ENCODE data around the gene DCN. TPM values are rescaled to one million over a fixed set of nuclear protein-coding genes. Genes with fewer than 3 reads are reported as not detected.
A peak's percentile ranks its signal among the peaks of the same experiment; 100 is the strongest.

Gene DCN
- total RNA-seq, 4 donors from 2014 or later: 753 to 2,728 (median 2,146) TPM

- no peak for DNase-seq (ENCODE audit: low spot score)
- ATAC-seq (ENCODE audit: low FRiP score): no peak
- TF ChIP-seq, protein P1, sequence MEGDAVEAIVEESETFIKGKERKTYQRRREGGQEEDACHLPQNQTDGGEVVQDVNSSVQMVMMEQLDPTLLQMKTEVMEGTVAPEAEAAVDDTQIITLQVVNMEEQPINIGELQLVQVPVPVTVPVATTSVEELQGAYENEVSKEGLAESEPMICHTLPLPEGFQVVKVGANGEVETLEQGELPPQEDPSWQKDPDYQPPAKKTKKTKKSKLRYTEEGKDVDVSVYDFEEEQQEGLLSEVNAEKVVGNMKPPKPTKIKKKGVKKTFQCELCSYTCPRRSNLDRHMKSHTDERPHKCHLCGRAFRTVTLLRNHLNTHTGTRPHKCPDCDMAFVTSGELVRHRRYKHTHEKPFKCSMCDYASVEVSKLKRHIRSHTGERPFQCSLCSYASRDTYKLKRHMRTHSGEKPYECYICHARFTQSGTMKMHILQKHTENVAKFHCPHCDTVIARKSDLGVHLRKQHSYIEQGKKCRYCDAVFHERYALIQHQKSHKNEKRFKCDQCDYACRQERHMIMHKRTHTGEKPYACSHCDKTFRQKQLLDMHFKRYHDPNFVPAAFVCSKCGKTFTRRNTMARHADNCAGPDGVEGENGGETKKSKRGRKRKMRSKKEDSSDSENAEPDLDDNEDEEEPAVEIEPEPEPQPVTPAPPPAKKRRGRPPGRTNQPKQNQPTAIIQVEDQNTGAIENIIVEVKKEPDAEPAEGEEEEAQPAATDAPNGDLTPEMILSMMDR (IDR thresholded peaks at IDR 0.05): no peak
These were observed 54.9 kb downstream of the DCN start for GRCh38 chr12:91127751-91128150.

- TF ChIP-seq, protein P1 (IDR thresholded peaks at IDR 0.05): no peak
- DNase-seq (ENCODE audit: low spot score) (no peak), ATAC-seq (ENCODE audit: low FRiP score) (no peak)
These were observed 55.3 kb downstream of the DCN start for GRCh38 chr12:91127306-91127705.

DNA sequence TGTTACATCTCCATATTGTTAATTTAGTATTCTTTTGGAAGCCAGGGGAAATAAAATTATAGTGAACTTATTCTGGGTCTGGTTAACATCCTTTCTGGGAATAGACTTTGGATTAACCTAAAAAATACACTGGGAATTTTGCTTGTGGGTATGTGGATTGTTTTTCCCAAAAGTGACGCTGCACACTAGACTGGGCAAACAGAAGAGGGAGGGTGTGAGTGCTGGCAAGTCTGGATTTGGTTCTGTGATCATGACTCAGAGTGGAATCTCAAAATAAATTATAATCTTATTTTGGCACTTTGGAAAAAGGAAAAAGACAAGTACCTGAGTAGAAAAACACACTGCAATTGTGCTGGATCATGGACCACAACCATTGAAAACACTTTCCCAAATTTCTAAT is 56.1 kb downstream of the DCN start:
- DNase-seq (ENCODE audit: low spot score) (no peak), ATAC-seq (ENCODE audit: low FRiP score) (peak; percentile 88)
- TF ChIP-seq, protein P1 (IDR thresholded peaks at IDR 0.05): no peak

- TF ChIP-seq, protein P1 (IDR thresholded peaks at IDR 0.05): no peak
- DNase-seq (ENCODE audit: low spot score) (no peak), ATAC-seq (ENCODE audit: low FRiP score) (no peak)
These were observed 59.2 kb downstream of the DCN start for GRCh38 chr12:91123236-91123916.

DNA sequence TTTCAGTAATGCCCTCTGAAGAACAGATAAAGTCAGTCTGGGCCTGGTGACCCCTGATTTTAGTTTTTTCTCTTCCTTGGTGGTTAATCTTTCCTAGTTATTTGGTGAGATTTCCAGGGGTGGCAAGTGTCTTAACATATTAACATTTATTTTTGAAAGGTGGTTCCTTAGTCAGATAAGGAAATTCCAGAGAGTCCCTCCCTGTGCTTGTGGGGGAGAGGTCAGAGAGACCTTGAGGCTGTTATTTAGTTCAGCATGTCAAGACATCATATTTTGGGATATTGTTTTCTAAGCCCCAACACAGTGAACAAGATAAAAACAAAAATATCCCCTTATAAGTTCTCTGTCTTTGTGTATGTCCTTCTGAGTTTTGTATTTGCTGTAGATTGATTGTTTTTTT is 61.8 kb downstream of the DCN start:
- DNase-seq (ENCODE audit: low spot score): no peak
- TF ChIP-seq, protein P1 (IDR thresholded peaks at IDR 0.05): no peak
- ATAC-seq (ENCODE audit: low FRiP score): no peak

DNA sequence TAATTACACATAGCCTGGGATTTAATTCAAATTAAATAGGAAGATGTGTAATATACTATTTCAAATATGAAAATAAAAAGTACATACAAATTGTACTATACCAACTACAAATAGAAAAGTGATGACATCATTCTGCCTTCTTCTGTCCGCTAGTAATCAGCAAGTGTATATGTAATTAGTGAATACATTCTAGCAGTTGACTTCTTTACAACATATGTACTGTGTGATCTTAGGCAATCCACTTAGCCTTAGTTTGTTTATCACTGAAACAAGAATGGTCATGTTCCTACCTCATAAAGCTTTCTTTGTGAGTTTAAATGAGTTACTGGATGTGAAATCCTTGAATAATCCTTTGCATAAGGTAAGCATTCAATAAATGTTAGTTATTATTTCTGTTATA is 63.5 kb downstream of the DCN start:
- DNase-seq (ENCODE audit: low spot score): no peak
- ATAC-seq (ENCODE audit: low FRiP score): no peak
- TF ChIP-seq, protein P1 (IDR thresholded peaks at IDR 0.05): no peak

GRCh38 chr12:91113621-91114020 is 69.0 kb downstream of the DCN start:
- DNase-seq (ENCODE audit: low spot score): no peak
- TF ChIP-seq, protein P1 (IDR thresholded peaks at IDR 0.05): no peak
- no peak for ATAC-seq (ENCODE audit: low FRiP score)
